Dermis microvascular lymphatic vessel endothelial cell (primary cell): ENCODE measurements around the gene ANKRD12. TPM values are rescaled to one million over a fixed set of nuclear protein-coding genes. Genes with fewer than 3 reads are reported as not detected.
"Not testable (repeated sequence)": the region's sequence is repeated elsewhere in the genome, so short reads cannot be mapped to it uniquely, and the experiment has no call there.

Experiments used
- DNase-seq, 2 donors: peaks; one replicate each; pipeline versions ENCODE4 v3.0.0 to v3.0.0-alpha.2; 2010; ENCODE audit warnings: low read depth in 2 of 2
- total RNA-seq: library from RNA; depleted of rRNA; stranded (reverse); fragments of >200 nt; gene quantifications from 2 replicates; pipeline ENCODE4 v1.2.1, GENCODE V29; 2014

The ANKRD12 gene
- total RNA-seq, 1 donor from 2014 or later = 14.0 TPM

DNA sequence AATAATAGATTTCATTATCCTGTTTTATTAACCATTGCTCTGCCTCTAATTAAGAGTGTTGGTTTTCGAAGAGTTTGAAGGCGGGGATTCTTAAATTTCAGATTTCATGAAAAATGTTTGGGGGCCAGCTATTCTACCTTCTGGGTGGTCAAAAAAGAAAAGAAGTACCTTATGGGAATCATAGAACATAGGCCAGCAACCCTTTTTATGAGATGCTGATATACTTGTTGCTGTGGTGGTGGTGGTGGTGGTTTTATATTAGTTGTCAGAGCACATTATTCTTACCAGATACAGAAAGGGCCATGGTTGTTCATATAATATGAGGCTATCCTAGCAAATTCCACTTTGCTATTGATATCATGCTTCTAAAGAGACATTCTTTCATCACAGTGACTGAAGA is 4.4 kb downstream of the ANKRD12 start:
- DNase-seq = no peak

DNA sequence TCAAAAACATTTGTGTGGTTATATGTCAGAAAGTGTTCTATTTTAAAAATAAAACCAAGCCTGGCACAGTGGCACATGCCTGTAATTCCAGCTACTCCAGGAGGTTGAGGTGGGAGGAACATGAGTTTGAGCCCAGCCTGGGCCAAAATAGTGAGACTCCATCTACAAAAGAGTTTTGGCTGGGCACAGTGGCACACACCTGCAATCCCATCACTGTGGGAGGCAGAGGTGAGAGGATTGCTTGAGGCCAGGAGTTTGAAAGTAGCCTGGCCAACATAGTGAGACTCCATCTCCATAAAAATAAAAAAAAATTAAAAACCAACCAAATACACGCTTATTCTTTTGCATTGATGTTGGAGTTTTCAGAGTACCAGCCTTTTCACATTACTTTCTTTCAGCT is 9.6 kb downstream of the ANKRD12 start:
- DNase-seq = no peak

DNA sequence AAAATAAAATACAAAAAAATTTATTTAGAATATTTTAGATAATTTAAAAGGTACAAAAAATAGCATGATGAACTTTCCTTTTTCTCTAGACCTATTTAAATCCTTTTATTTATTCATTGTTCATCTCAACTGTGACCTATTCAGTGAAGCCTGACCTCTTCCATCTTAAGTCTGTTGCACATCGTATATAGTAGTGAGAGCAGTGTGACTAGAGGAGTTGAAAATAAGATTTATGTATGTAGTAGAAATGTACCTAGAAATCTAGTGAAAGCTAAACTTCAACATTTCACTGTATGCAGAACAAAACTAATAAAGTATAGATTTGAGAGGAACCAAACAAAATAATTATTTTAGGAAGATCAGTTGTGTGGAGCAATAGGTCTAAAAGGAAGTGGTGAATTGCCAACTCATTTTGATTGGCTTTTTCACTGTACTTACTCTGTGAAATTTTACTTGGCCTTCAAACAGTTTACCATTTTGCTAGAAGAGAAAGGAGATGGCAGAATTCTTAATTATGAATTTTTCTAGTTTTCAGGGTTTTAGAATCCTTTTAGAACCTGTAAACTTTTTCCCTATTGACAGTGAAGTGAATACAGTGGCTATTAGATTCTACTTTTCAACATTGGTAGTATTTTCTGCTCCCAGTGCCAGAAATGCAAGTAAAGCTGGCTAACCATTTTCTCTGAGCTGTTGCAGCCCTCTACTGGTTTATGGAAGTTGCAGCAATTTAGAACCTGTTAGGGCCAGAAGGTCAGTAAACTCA is 11.0 kb downstream of the ANKRD12 start:
- peak; percentile 75 to 81 for DNase-seq

DNA sequence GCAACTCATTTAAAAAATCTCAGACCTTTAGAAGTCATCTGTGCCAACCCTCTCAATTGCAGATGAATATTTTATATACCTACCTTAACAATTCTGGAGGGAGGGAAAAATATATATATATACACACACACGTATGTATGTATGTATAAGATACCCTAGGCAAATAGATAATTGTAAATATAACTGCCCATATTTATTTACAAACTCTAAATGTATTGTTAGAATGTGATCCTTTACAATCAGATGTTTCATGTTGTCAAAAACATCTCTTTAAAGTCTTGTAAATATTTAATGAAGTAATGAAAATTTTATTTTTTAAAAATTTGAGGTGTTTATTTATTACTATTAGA is 11.6 kb downstream of the ANKRD12 start:
- no peak for DNase-seq

DNA sequence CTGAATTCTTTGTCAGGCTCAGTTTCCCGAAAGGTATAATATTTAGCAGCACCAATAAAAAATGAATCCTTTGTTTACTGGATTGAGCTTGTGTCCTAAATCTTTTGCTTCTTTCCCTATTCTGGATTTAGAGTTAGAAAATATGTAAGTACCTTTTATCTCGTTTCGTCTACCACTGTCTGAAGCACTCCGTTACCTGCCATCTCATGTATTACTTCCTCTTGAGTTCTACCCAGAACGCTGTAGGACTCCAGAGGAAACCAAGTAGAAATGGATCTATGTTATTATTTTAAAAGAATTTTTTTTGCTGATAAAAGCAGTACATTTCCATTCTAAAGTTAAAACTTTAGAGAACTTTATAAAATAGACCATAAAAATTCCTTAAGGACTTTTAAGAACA is 13.5 kb downstream of the ANKRD12 start:
- DNase-seq = no peak

DNA sequence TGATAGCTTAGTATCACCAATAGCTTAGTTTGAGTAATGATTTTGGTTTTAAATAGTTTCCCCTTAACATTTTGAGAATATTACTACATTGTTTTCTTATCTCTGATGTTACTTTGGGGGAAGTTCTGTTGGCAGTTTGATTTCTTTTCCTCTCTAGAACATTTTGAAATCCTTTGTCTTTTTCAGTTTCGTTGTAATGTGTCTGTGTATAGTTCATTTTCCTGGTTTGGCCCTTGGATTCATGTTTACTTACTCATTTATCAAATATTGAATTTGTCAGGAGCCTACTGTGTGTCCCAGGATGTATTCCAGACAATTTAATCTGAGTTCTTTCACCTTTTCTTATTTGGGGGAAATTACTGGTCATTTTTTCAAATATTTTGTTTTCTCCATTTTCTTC is 16.7 kb downstream of the ANKRD12 start:
- DNase-seq = no peak

DNA sequence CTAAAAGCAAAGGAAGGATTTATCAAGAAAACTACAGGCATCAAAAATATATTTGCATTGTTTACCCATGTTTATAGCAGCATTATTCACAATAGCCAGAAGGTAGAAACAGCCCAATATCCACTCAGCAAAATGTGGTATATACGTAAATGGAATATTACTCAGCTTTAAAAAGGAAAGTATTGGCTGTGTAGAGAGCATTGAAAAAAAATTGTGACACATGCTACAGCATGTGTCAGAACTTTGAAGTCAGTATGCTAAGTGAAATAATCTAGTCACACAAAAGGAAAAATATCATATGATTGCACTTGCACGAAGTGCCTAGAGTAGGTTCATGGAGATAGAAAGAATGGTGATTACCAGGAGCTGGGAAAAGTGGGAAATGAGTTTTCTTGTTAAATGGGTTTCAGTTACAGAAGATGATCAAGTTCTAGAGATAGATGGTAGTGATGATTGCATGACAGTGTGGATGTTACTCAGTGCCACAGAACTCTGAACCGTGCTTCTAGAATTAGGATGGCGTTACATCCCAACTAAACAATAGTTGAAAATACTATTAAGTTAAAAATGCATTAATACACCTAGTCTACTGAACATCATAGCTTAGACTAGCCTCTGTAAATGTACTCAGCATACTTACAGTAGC is 20.1 kb downstream of the ANKRD12 start:
- DNase-seq = no peak

DNA sequence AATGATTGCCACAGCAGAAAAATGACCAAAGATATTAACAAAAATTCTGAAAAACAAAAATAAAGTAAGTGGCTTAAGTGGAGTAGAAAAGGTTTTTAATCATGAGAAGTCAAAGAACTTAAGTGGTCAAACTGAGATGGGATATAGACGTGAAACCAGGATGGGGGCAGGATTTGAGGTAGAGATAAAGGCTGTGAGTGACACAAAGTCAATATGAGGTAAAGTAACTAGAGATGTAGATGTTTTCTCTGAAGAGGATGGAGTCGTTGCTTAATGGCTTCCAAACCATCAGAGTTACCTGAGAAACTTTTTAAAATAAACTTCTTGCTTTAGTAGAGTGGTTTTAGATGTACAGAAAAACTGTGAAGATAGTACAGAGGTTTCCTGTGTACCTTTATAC is 21.2 kb downstream of the ANKRD12 start:
- DNase-seq = no peak

DNA sequence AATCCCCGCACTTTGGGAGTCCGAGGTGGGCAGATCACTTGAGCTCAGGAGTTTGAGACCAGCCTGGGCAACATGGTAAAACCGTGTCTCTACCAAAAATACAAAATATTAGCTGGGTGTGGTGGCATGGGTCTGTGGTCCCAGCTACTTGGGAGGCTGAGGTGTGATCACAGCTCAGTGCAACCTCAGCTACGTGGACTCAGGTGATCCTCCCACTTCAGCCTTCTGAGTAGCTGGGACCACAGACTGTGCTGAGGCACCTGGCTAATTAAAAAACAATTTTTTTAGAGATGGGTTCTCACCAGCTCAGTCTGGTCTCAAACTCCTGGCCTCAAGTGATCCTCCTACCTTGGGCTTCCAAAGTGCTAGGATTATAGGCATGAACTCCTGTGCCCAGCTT is 23.4 kb downstream of the ANKRD12 start:
- DNase-seq = no peak

DNA sequence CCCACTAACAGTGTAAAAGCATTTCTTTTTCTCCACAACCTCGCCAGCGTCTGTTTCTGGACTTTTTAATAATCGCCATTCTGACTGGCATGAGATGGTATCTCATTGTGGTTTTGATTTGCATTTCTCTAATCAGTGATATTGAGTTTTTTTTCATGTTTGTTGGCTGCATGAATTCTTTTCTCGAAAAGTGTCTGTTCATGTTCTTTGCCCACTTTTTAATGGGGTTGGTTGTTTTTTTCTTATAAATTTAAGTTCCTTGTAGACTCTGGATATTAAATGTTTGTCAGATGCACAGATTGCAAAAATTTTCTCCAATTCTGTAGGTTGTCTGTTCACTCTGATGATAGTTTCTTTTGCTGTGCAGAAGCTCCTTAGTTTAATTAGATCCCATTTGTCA is 26.1 kb downstream of the ANKRD12 start:
- not testable (repeated sequence) for DNase-seq

DNA sequence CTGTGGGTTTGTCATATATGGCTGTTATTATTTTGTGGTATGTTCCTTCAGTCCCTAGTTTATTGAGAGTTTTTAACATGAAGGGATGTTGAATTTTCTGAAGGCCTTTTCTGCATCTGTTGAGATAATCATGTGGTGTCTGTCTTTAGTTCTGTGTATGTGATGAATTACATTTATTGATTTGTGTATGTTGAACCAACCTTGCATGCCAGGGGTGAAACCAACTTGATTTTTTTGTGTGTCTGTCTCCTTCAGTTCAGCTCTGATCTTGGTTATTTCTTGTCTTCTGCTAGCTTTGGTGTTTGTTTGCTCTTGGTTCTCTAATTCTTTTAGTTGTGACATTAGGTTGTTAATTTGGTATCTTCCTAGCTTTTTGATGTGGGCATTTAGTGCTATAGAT is 27.6 kb downstream of the ANKRD12 start:
- not testable (repeated sequence) for DNase-seq

DNA sequence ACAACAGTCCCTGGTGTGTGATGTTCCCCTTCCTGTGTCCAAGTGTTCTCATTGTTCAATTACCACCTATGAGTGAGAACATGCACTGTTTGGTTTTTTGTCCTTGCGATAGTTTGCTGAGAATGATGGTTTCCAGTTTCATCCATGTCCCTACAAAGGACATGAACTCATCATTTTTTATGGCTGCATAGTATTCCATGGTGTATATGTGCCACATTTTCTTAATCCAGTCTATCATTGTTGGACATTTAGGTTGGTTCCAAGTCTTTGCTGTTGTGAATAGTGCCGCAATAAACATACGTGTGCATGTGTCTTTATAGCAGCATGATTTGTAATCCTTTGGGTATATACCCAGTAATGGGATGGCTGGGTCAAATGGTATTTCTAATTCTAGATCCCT is 29.3 kb downstream of the ANKRD12 start:
- DNase-seq = not testable (repeated sequence)

DNA sequence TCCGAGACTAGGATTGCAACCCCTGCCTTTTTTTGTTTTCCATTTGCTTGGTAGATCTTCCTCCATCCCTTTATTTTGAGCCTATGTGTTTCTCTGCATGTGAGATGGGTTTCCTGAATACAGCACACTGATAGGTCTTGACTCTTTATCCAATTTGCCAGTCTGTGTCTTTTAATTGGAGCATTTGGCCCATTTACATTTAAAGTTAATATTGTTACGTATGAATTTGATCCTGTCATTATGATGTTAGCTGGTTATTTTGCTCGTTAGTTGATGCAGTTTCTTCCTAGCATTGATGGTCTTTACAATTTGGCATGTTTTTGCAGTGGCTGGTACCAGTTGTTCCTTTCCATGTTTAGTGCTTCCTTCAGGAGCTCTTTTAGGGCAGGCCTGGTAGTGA is 32.9 kb downstream of the ANKRD12 start:
- DNase-seq = not testable (repeated sequence)

DNA sequence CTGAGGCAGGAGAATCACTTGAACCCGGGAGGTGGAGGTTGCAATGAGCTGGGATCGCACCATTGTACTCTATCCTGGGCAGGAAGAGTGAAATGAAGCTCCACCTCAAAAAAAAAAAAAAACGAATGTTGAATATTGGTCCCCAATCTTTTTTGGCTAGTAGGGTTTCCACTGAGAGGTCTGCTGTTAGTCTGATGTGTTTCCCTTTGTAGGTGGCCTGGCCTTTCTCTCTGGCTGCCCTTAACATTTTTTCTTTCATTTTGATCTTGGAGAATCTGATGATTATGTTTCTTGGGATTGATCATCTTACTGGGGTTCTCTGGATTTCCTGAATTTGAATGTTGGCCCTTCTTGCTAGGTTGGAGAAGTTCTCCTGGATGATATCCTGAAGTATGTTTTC is 35.3 kb downstream of the ANKRD12 start:
- not testable (repeated sequence) for DNase-seq

DNA sequence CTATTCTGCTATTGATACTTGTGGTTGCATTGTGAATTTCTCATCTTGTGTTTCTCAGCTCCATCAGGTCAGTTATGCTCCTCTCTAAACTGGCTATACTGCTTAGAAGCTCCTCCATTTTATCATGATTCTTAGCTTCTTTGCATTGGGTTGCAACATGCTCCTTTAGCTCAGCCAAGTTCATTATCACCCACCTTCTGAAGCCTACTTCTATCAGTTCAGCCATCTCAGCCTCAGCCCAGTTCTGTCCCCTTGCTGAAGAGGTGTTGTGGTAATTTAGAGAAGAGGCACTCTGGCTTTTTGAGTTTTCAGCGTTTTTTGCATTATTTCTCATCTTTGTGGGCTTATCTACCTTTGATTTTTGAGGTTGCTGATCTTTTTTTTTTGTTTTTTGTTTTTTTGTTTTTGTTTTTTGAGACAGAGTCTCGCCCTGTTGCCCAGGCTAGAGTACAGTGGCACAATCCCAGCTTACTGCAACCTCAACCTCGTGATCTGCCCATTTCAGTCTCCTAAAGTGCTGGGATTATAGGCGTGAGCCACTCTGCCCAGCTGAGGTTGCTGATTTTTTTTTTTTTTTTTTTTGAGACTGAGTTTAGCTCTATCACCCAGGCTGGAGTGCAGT is 36.0 kb downstream of the ANKRD12 start:
- DNase-seq = no peak

DNA sequence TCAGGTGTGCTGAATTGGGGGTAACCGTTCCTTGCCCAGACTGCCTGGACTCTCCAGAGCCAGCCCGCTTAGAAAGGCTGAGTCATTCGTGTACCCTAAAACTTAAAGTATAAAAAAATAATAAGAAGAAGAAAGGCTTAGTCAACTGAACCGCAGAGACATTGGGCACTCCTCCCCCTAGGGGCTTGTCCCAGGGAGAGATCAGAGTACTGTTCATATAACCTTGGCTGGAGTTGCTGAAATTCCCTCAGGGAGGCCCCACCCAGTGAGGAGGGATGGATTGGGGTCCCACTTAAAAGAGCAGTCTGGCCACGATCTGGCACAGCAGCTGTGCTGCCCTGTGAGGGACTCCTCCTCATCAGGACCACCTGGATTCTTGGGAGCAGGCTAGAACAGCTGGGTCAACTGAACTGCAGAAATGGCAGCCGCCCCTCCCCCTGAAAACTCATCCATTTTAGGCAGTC is 37.2 kb downstream of the ANKRD12 start:
- no peak for DNase-seq

DNA sequence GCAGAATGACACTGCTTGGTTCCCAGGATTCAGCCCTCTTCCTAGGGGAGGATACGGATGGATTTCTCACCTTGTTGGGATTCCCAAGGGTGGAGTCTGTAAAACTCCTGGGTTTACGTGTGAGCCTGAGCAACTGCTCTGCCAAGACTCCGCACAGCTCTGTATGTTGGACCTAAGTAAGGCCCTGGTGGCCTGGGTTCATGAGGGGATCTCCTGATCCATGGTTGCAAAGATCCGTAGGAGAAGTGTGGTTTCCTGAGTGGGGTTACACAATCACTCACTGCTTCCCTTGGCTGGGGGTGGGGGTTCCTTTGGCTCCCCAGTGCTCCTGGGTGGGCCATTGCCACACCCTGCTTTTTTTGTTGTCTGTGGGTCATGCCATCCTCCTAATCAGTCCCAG is 37.7 kb downstream of the ANKRD12 start:
- no peak for DNase-seq

DNA sequence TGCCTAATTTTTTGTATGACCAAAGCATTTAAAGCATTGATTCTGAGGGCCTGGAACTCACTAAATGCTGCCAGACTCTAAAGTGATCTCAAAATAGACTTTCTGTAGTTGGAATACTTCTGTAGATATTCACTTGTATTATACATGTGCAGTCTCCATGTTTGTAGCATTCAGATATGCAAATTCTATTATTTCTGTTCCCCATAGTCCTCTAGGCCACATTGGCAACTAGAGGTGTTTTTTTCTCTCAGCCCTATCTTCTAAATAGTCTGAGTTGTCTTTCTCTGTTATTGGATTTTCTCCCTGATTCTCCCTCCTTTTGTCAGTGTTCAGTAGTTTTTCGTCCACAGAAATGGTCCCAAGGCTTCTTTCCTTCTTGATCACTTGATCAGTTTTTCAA is 38.5 kb downstream of the ANKRD12 start:
- no peak for DNase-seq

DNA sequence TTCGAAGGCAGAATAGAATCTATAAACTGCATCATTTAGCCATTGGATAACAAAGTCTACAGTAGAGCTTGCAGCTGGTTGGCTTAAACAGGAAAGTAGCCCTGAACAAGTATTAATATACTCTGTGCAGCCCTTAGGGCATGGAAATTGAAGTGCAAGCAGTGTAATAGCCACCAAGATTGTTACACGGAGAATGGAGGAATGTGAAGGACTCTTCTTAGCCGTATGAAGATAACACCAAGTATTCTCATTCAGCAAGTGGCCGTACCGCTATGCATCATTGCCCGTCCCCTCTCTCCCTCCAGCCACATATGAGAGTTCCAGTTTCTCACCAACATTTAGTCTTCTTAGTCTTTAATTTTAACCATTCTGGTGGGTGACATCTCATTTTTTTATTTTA is 40.5 kb downstream of the ANKRD12 start:
- no peak for DNase-seq

DNA sequence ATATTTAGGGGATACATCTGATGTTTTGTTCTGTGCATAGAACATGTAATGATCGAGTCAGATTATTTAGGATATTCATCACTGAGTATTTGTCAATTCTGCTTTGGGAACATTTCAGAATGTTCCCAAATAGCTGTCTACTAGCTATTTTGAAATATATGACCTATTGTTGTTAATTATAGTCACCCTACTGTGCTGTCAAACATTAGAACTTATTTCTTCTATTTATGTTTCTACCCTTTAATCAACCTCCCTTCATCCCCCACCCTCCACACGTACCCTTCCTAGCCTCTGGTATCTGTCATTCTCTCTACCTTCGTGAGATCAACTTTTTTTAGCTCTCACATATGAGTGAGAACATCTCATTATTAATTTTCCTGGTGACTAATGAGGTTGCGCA is 40.9 kb downstream of the ANKRD12 start:
- DNase-seq = no peak

DNA sequence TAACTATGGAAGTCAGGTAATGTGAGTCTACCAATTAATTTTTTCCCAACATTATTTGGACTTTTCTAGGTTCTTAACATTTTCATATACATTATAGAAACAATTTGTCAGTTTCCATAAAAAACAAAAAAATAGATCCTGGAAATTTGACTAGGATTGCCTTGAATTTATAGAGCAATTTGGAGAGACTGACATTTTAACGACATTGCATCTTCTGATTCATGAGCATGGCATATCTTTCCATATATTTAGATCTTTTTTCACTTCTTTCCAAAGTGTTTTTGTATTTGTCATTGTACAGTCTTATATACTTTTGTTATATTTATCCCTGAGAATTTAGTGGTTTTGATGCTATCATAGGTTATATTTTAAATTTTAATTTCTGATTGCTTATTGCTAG is 42.0 kb downstream of the ANKRD12 start:
- no peak for DNase-seq

DNA sequence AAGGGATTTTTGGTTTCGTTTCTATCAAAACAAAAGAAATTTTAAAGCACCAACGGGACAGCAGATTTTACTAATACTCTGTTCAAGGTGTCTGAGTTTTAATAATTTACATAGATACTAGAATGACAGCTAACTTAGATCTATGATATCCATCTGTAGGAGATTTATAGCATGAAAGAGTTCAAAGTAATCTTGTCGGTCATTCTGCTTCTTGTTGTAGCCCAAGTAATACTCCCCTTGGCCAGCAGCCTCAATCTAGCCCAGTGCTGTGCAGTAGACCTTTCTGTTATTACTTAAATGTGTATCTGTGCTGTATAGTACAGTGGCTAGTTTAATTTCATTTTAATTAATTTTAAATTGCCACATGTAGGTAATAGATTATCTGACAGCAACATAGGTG is 44.7 kb downstream of the ANKRD12 start:
- no peak for DNase-seq

DNA sequence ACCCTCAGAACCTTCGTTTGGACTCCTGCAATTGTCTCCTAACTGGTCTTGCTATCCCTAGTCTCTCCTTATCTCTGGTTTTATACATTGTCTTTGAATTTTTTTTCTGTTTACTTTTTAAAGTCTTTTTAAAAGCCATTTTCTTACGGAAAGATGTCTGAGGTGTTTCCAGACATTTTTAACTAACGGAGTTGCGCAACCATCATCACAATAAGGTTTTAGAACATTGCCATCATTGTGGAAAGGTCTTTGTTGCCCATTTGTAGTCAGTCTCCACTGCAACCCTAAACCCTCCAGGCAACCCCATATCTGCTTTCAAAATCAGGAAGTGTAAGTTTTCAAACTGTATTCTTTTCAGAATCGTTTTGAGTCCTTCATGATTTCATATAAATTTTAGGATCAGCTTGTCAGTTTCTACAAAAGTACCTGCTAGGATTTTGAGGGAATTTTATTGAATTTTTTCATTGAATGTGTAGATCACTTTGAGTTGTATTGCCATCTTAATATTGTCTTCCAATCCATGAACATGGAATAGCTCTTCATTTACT is 46.3 kb downstream of the ANKRD12 start:
- no peak for DNase-seq
